ENCODE data around the gene OCIAD2.

DNA sequence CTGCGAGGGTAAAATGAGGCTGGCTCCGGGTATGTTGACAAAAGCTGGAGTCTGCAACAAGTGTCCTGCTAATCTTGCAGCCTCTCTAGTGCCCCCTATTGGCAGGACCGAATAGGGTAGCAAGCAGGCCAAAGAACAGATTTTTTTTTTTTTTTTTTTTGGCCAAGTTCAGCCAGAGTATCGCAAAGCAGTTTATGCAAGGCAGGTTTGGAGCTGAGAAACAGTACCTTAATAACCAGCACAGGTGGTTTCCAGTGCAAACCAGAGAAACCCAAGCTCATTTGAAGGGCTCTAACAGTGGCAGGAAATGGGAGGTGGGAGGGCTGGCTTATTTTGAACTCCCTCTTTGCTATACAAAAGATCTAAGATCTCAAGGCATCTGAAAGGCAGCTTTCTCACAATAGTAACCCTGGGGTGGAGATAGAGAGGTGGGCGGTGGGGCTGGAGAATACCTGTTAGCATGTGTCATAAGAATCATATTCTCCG lies 38.2 kb upstream of the OCIAD2 start:
- TF ChIP-seq, protein P1, sequence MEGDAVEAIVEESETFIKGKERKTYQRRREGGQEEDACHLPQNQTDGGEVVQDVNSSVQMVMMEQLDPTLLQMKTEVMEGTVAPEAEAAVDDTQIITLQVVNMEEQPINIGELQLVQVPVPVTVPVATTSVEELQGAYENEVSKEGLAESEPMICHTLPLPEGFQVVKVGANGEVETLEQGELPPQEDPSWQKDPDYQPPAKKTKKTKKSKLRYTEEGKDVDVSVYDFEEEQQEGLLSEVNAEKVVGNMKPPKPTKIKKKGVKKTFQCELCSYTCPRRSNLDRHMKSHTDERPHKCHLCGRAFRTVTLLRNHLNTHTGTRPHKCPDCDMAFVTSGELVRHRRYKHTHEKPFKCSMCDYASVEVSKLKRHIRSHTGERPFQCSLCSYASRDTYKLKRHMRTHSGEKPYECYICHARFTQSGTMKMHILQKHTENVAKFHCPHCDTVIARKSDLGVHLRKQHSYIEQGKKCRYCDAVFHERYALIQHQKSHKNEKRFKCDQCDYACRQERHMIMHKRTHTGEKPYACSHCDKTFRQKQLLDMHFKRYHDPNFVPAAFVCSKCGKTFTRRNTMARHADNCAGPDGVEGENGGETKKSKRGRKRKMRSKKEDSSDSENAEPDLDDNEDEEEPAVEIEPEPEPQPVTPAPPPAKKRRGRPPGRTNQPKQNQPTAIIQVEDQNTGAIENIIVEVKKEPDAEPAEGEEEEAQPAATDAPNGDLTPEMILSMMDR (IDR thresholded peaks at IDR 0.05; ENCODE audit: insufficient read depth, low read length), result no peak
- TF ChIP-seq GABPA (IDR thresholded peaks at IDR 0.05; ENCODE audit: low read depth) (no peak), POLR2AphosphoS5 (IDR thresholded peaks at IDR 0.05; ENCODE audit: low read depth) (no peak)
